HG03139 (cell line): Measurements from ENCODE around the gene ASMTL.
"Not testable (repeated sequence)": the region's sequence is repeated elsewhere in the genome, so short reads cannot be mapped to it uniquely, and the experiment has no call there.

ENCODE experiments used
- ATAC-seq: cut with Tn5 transposase; IDR thresholded peaks from one replicate; pipeline ENCODE4 v1.9.1; 2021; ENCODE audit not compliant: unreplicated experiment

Gene ASMTL

GRCh38 chrX:1411326-1411725 is 41.4 kb downstream of the ASMTL start:
- ATAC-seq, result no peak

GRCh38 chrX:1407035-1407434 is 45.7 kb downstream of the ASMTL start:
- ATAC-seq, result no peak

DNA sequence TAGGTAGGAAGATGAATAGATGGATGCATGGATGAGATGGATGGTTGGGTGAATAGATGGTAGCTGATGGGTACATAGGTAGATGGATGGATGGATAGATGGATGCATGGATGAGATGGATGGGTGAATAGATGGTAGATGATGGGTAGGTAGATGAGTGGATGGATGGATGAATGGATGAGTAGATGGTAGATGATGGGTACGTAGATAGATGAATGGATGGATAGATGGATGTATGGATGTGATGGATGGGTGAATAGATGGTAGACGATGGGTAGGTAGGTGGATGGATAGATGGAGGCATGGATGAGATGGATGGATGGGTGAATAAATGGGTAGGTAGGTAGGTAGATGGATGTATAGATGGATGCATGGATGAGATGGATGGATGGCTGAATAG is 46.9 kb downstream of the ASMTL start:
- not testable (repeated sequence) for ATAC-seq

- not testable (repeated sequence) for ATAC-seq
Observed at GRCh38 chrX:1403867-1404266, 48.8 kb downstream of the ASMTL start.

- ATAC-seq, result no peak
Observed at GRCh38 chrX:1403228-1403627, 49.5 kb downstream of the ASMTL start.

DNA sequence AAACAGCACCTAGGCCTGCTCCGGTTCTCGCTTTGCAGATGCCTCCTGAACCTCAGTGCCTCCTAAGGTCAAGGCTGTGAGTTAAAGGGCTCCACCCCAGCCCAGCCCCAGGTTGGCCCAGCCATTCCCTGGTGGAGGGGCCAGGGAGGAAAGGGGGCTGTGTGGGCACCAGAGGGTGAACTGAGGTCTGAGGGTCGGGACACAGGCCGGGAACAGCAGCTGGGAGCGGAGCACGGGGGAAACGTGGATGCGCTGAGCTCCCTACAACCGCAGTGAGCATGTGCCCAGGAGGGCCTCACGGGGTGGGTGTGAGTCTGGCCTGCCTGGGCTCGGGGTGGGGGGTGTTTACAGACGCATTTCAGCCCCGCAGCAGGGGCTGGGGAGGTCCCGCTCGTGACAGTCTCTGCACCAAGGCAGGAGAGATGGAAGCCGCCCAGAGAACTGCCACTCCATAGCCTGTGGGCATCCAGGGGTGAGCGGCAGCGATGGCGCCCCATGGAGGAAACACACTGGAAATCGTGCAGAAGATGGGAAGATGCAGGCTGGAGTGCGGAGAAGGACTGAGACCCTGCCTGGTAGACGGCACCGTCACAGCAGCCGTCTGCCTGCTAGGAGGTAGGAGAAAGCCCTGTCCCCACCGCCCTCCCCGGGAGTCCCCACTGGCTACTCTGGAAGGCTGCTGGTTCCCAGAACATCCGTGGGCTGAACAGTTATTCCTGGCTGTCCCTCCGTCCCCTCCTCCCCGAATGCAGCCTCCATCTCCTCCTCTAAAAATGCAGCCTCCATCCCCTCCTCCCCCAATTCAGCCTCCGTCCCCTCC is 50.9 kb downstream of the ASMTL start:
- no peak for ATAC-seq

DNA sequence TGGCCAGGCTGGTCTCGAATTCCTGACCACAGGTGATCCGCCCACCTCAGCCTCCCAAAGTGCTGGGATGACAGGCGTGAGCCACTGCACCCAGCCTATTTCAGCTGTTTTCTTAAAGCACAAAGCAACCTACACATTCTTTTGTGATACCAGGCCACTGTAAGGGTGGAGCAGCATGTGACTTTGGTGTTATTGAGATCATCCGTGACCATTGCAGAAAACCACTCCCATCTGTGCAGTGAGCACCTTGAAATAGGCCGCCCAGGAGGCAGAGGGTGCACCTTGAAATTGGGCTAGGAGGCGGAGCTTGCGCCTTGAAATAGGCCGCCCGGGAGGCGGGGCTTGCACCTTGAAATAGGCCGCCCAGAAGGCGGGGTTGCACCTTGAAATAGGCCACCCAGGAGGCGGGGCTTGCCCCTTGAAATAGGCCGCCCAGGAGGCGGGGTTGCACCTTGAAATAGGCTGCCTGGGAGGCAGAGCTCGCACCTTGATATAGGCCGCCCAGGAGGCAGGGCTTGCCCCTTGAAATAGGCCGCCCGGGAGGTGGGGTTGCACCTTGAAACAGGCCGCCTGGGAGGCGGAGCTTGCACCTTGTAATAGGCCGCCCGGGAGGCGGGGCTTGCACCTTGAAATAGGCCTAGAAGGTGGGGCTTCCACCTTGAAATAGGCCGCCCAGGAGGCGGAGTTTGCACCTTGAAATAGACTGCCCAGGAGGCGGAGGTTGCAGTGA is 51.8 kb downstream of the ASMTL start:
- no peak for ATAC-seq

GRCh38 chrX:1400049-1400448 is 52.7 kb downstream of the ASMTL start:
- no peak for ATAC-seq

DNA sequence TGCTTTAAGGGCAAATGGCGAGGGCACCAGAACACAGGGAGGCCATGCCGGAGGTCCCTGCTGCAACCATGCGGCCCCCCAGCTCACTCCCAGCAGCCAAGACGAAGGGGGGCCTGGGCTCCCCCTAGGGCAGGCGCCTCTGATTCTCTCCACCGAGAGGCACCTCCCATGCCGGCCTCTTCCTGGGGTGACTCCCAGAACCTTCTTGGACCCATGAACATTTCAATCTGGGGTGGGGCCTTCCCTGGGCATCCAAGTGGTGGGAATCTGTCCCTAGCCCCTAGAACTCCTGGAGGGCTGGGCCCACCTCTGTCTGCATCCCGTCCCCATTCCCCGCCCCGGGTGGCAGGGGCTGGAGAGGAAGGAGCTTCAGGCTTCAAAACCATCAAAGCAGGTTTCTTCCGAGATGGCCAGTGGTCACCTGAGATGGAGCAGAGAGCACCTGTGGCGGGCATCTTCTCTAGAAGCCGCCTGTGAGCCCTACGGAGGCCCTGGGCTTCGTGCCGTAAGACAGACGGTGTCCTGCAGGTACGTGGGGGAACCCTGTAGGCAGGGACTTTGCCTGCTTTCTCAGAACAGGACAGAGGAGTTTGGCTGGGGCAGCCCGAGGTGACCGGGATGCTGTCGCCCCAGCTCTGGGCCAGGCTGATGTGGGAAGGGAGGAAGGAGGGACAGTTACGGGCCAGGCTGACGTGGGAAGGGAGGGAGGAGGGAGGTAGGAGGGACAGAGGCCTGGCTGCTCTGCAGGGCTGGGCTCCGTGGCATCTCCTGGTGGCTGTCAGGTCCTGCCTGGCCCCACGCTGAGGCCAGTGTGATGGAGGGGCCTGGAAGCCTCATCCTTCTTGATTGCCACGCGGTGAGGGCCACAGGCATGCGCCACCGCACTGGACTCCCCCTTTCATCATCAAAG is 54.0 kb downstream of the ASMTL start:
- no peak for ATAC-seq

DNA sequence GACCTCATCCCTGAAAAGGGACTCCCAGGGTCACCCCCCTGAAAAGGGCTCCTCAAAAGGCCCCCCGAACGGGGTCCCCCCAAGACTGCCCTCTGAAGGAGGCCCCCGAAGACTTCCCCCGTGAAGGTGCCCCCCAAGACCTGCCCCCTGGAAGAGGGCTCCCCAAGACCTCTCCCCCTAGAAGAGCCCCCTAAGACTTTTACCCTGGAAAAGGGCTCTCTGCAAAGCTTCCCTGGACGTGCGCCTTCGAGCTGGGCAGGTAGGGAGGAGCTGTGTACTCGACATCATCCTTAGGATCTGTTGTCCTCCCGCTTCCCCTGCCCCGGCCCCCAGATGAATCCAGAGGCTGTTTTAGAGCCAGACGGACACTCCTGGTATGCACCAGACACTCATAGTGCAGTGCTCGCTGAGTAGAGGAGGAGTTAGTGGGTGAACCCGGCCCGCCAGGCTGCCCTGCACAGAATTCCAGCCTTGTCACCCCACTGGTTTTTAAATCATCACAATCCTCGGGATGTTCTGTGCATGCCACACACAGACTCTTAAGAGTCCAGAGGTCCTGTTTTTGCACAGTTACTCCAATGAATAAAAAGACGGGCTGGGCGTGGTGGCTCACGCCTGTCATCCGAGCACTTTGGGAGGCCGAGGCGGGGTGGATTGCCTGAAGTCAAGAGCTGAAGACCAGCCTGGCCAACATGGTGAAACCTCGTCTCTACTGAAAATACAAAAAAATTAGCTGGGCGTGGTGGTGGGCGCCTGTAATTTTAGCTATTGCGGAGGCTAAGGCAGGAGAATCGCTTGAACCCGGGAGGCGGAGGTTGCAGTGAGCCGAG is 55.1 kb downstream of the ASMTL start:
- no peak for ATAC-seq

DNA sequence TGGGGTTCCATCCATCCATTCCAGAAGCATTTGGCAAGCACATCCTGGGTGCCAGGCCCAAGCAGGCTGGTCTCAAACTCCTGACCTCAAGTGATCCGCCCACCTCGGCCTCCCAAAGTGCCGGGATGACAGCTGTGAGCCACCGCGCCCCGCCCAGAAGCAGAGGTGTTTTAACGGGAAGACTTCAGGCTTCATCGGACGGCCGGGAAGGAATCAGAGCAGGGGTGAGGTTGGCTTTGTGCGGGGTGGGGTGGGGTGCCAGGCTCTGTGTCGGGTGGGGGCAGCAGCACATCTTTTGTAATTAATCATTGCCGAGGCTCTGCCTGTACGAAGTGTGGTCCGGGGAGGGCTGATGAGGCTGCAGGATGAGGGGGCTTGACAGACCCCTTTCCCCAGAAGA is 55.7 kb downstream of the ASMTL start:
- no peak for ATAC-seq

DNA sequence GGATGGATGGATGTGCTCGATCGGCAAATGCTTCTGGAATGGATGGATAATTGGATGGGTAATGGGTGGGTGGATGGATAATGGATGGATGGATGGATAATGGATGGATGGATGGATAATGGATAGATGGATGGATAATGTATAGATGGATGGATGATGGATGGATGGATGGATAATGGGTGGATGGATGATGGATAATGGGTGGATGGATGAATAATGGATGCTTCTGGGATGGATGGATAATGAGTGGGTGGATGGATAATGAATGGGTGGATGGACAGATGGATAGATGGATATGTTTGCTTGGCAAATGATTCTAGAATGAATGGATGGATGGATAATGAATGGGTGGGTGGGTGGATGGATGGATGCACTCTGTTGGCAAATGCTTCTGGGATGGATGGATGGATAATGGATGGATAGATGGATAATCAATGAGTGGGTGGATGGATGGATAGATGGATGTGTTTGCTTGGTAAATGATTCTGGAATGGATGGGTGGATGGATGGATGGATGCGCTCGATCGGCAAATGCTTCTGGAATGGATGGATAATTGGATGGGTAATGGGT is 57.0 kb downstream of the ASMTL start:
- ATAC-seq, result no peak

- ATAC-seq, result no peak
Observed at GRCh38 chrX:1394731-1395501, 57.8 kb downstream of the ASMTL start.

DNA sequence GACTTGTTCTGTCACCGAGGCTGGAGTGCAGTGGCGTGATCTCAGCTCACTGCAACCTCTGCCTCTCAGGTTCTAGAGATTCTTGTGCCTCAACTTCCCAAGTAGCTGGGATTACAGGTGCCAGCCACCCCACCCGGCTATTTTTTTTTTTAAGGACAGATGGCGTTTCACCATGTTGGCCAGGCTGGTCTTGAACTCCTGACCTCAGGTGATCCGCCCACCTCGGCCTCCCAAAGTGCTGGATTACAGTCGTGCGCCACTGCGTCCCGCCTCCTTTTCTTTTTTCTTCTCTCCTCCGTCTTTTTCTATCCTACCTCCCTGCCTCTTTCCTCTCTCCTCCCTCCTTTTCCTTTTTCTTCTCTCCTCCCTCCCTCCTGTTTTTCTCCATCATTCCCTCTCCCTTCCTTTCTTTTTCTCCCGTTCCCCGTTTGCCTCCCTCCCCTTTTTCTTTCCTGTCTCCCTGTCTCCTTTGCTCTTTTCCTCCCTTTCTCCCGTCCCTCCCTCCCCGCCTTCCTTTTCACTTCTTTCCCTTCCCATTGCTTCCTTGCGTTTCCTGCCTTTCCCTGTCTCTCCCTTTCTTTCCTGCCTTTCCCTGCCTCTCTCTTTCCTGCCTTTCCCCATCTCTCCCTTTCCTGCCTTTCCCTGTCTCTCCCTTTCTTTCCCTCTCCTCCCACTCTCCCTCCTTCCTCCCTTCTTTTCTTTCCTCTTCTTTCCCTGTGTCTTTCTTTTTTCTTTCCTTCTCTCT is 58.7 kb downstream of the ASMTL start:
- ATAC-seq, result no peak

GRCh38 chrX:1392376-1393068 is 60.2 kb downstream of the ASMTL start:
- peak; percentile 25 for ATAC-seq

GRCh38 chrX:1391707-1392375 is 60.9 kb downstream of the ASMTL start, which contains the start of gene SLC25A6:
SLC25A6 (minus strand) TSS chrX:1392113; CDS start chrX:1392009, 104 bp downstream.
- peak; percentile 93 for ATAC-seq

DNA sequence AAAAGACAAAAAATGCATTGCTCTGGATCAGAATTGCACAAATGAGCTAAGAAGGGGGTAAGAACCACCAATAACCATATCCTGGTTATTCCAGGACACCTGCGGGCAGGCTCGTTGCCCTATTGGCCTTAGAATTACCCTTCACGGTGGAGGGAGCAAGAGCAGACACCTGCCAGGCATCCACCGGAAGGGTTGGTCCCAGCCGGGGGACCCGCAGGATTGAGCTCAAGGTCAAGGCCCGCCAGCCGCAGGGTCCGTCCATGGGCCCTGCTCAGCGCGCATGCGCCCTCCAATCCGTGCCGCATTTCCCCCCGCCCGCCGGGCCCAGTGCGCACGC is 61.4 kb downstream of the ASMTL start:
- no peak for ATAC-seq
